ENCODE measurements around the gene MPST.

- TF ChIP-seq CTCF (IDR thresholded peaks at IDR 0.05 in 4 of 5, conservative IDR thresholded peaks at IDR 0.05 in 1 of 5), result no peak
- no peak for TF ChIP-seq POLR2A (IDR thresholded peaks at IDR 0.05)
These were observed 46.4 kb downstream of the MPST start for GRCh38 chr22:37065961-37066360.
